Mesodermal cell (in vitro differentiated cells): Measurements from ENCODE around the gene EPHA3.
A peak's percentile ranks its signal among the peaks of the same experiment; 100 is the strongest.
"Not testable (repeated sequence)": the region's sequence is repeated elsewhere in the genome, so short reads cannot be mapped to it uniquely, and the experiment has no call there.

Source experiments
- H3K27ac ChIP-seq: 2 replicates; pipeline ENCODE4 v1.7.0; 2013; ENCODE audit warnings: mild to moderate bottlenecking, low read depth, low read length, moderate library complexity; ENCODE audit not compliant: severe bottlenecking
- H3K36me3 ChIP-seq: 2 replicates; pipeline ENCODE4 v1.7.1; 2013; ENCODE audit warnings: mild to moderate bottlenecking, low read length, moderate library complexity; ENCODE audit not compliant: control insufficient read depth, insufficient read depth
- H3K4me1 ChIP-seq: one replicate; pipeline ENCODE4 v1.7.1; 2013; ENCODE audit warnings: mild to moderate bottlenecking, low read length; ENCODE audit not compliant: insufficient read depth, control insufficient read depth, poor library complexity, severe bottlenecking
- H3K4me3 ChIP-seq: 2 replicates; pipeline ENCODE4 v1.7.0; 2013; ENCODE audit warnings: low read length, control low read depth, mild to moderate bottlenecking; ENCODE audit not compliant: insufficient read depth, poor library complexity, severe bottlenecking; ENCODE audit errors: extremely low read depth
- H3K9me3 ChIP-seq: 2 replicates; pipeline ENCODE4 v1.7.1; 2013; ENCODE audit warnings: mild to moderate bottlenecking, low read length, moderate library complexity; ENCODE audit not compliant: control insufficient read depth
- WGBS, 2 experiments: methylation state at CpG; one replicate each; pipeline ENCODE4 v1.1.5; 2013; ENCODE audit warnings: missing lambda C conversion rate in 2 of 2; ENCODE audit not compliant: insufficient coverage in 2 of 2; 5-methylcytosine and 5-hydroxymethylcytosine counted together

Gene EPHA3

DNA sequence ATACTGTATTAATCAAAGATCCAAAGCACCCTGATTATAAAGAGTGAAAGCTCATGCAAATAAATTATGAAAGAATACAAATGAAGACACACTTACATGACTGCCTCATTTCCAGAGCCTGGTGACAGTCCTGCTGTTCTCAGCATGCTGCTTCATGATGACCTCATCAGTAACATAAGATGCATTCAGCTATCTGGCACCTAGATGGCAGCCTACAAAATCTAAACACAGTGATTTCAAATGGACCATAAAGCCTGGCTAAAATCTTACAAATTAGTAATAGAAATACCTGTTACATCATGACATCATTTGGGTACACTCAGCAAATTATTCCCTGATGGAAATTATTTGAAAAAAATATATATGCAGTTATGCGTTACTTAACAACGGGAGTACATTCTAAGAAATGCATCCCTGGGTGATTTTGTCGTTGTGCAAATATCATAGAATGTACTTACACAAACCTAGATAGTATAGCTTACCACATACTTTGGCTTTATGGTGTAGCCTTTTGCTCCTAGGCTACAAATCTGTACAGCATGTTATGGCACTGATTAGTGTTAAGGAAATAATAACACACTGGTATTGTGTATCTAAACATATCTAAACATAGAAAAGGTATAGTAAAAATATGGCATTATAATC lies 207.2 kb downstream of the EPHA3 start:
- no peak overlapping the region for H3K27ac ChIP-seq
- whole genome bisulfite sequencing, 2 experiments = no CpG with 5 or more reads among the region's 3 CpGs

DNA sequence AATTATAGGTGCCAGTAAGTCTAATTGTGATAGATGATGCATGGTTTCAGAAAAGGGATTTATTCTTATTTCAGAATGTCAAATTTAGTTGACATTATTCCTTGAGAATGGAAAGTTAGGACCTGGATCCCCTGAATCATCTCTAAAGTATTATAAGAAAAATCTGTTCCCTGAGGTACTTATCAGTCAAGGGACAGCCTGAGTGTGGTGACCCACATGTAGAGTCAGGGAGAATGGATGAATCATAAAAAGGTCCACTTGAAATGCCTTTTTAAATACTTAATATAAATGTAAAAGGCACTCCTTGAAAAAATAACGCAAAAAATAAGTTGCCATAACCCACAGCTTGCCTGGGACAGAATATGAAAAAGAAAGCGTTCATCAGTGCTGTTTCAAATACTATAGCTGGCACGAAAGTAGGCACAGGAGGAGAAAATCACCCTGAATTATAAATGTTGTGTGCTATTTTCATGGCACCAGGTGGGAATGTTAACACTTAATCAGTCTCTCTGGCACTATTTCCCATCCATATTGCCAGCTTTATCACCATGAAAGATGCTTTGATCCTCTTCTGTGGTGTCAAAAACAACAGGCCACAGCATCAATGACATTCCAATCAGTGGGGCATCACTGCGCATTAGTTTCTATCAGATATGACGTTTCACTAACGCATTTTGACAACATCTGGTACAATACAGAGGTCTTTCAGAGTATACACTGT lies 208.5 kb downstream of the EPHA3 start:
- Histone ChIP-seq H3K4me1 (no peaks in the 10 kb centered on the region), H3K36me3 (no peaks in the 10 kb centered on the region), H3K9me3 (no peaks in the 10 kb centered on the region), H3K4me3 (no peak overlapping the region), H3K27ac (no peak overlapping the region)
- 100% methylated on average over 1 of the region's 6 CpGs; no CpG with 5 or more reads in 1 of the 2 experiments for WGBS, 2 experiments

More for the DNA sequence above, 207.2 kb downstream of the EPHA3 start:
- no peak overlapping the region for H3K4me3 ChIP-seq
- no peaks in the 10 kb centered on the region for H3K36me3 ChIP-seq
- H3K9me3 ChIP-seq = no peaks in the 10 kb centered on the region
- no peaks in the 10 kb centered on the region for H3K4me1 ChIP-seq

GRCh38 chr3:89320186-89320585 lies 212.8 kb downstream of the EPHA3 start:
- 70% methylated on average over 1 of the region's 2 CpGs; no CpG with 5 or more reads in 1 of the 2 experiments for WGBS, 2 experiments
- Histone ChIP-seq H3K4me3 (no peak overlapping the region), H3K27ac (no peak overlapping the region), H3K36me3 (no peaks in the 10 kb centered on the region), H3K4me1 (no peaks in the 10 kb centered on the region), H3K9me3 (no peaks in the 10 kb centered on the region)

DNA sequence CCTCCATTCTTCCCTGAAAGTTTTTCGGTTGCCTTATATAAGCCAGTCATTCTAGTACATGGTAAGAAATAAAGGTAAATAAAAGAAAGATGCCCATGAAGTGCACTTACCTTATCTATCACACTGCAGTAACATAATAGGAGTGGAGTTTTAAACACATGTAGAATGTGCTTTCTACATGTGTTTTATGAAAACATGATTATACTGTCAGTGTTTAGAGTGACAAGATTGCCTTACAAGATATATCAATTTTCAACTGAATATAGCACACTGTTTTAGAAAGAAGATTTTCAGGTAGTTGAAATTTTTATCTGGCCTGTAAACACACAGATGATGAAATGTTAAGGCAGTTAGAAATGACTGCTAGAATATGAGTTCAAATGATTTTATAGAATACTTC lies 219.6 kb downstream of the EPHA3 start:
- H3K36me3 ChIP-seq = no peaks in the 10 kb centered on the region
- H3K27ac ChIP-seq = no peak overlapping the region
- no peaks in the 10 kb centered on the region for H3K4me1 ChIP-seq
- H3K9me3 ChIP-seq = no peaks in the 10 kb centered on the region
- no peak overlapping the region for H3K4me3 ChIP-seq
- WGBS, 2 experiments = no CpG with 5 or more reads among the region's 1 CpG

- Histone ChIP-seq H3K36me3 (no peaks in the 10 kb centered on the region), H3K9me3 (no peaks in the 10 kb centered on the region)
- WGBS, 2 experiments = 36 to 44% methylated on average over 2 of the region's 2 CpGs
These were observed 225.0 kb downstream of the EPHA3 start for GRCh38 chr3:89332386-89332785.

DNA sequence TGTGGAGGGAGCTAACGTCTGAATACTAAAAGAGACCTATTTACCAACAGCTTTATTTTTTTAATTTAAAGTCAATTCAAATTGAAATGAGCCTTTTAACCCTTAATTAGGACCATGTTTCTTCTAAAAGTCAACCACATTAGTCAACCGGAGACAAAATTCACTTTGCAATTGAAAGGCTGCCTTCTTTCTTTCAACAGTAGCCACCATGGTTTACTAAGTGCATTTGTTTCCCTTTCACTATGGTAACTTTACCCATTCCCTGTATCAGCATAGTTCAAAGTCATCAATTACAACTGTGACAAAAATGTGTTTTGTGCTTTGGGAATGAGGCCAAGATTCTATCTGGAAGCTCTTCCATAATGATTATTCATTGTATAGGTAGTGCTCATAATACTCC lies 225.4 kb downstream of the EPHA3 start:
- H3K27ac ChIP-seq = peak overlapping the region; percentile 57

More at GRCh38 chr3:89332386-89332785, 225.0 kb downstream of the EPHA3 start:
- Histone ChIP-seq H3K27ac (peak overlapping the region; percentile 57), H3K4me3 (no peak overlapping the region), H3K4me1 (no peaks in the 10 kb centered on the region)

DNA sequence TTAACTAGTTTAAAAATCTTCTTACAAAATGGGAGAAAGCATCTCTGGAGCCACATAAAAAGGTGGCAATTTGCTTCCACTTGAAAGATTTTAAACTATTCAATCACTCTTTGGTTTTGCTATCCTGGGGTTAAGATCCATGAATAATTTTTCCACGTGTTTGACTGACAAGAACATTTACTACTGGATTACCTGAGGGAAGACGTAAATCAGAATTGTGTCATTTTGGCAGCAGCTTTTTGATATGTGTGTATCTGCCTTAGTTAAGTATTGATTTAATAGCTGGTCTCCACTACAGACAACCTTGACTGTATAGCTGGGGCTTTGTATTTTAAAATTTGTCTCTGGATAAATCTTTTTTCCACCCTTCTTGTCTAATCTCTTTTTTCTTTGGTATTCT lies 228.3 kb downstream of the EPHA3 start:
- no peaks in the 10 kb centered on the region for H3K4me1 ChIP-seq
- no peak overlapping the region for H3K27ac ChIP-seq
- no peaks in the 10 kb centered on the region for H3K36me3 ChIP-seq
- H3K9me3 ChIP-seq = no peaks in the 10 kb centered on the region
- no peak overlapping the region for H3K4me3 ChIP-seq
- WGBS, 2 experiments = 78% methylated on average over 1 of the region's 2 CpGs; no CpG with 5 or more reads in 1 of the 2 experiments

More for the DNA sequence above, 225.4 kb downstream of the EPHA3 start:
- Histone ChIP-seq H3K9me3 (no peaks in the 10 kb centered on the region), H3K4me3 (no peak overlapping the region), H3K4me1 (no peaks in the 10 kb centered on the region), H3K36me3 (no peaks in the 10 kb centered on the region)
- WGBS, 2 experiments = 38 to 50% methylated on average over 1 of the region's 2 CpGs

DNA sequence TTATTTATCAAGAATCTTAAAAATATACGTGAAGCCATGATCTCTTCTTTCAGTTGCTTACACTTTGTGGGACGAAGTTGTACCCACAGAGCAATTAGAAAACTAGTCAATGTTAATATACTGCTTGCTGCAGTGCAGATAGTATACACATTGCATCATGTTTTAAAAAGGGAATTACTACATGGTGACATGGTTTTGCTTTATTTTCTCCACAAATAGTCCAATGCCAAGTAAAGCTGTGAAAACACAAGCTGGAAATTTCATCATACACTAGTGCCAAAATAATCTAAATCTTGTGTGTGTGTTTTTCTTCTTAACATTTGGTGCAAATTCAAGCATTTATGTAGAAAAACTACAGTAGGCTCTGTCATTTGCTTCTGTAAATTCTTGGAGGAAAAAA lies 233.0 kb downstream of the EPHA3 start:
- Histone ChIP-seq H3K36me3 (no peaks in the 10 kb centered on the region), H3K4me3 (no peak overlapping the region), H3K4me1 (no peaks in the 10 kb centered on the region), H3K9me3 (no peaks in the 10 kb centered on the region), H3K27ac (no peak overlapping the region)
- no CpG with 5 or more reads among the region's 2 CpGs for WGBS, 2 experiments

DNA sequence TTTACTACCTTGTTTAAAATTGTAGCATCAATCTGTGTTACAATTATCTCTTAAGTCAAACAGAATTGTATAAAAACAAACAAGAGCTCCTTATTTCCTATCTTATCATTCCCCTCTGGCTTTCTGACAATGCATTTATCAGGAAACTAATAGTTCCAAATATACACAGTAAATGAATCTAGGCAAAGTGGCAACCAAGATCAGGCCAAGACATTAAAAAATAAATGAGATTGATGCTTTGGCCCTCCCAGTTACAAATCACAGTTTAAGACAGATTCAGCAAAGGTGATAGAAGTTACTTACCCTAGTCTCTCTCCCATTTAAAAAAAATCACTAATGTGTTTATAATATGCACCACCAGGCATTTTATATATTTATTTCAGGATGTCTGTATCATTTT lies 236.7 kb downstream of the EPHA3 start:
- Histone ChIP-seq H3K9me3 (no peaks in the 10 kb centered on the region), H3K27ac (no peak overlapping the region), H3K4me3 (no peak overlapping the region), H3K36me3 (no peaks in the 10 kb centered on the region), H3K4me1 (no peaks in the 10 kb centered on the region)

DNA sequence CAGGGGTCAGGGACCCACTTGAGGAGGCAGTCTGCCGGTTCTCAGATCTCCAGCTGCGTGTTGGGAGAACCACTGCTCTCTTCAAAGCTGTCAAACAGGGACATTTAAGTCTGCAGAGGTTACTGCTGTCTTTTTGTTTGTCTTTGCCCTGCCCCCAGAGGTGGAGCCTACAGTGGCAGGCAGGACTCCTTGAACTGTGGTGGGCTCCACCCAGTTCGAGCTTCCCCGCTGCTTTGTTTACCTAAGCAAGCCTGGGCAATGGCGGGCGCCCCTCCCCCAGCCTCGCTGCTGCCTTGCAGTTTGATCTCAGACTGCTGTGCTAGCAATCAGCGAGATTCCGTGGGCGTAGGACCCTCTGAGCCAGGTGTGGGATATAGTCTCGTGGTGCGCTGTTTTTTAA lies 243.5 kb downstream of the EPHA3 start:
- WGBS, 2 experiments = no CpG with 5 or more reads among the region's 12 CpGs

DNA sequence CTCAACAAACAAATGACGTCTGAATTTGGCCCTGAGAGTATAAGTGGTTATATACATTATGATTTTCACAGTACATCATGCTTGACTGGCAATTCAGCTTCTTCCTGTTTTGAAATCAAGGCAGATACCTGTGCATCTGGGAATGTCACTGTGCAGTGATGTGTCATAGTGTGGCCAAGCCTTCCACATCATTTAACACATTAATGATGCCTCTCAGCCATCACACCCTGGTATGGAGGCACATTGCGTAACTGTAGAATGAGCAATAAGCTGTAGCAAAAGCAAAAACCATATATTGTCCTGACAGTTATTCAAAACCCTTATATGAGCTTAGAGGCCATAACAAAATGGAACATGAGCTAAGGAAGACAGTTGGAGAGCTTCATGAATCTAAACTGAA lies 246.0 kb downstream of the EPHA3 start:
- Histone ChIP-seq H3K4me3 (no peak overlapping the region), H3K9me3 (no peaks in the 10 kb centered on the region), H3K4me1 (no peaks in the 10 kb centered on the region), H3K36me3 (no peaks in the 10 kb centered on the region), H3K27ac (no peak overlapping the region)
- 100% methylated on average over 1 of the region's 2 CpGs; no CpG with 5 or more reads in 1 of the 2 experiments for WGBS, 2 experiments

More for the DNA sequence above, 243.5 kb downstream of the EPHA3 start:
- H3K9me3 ChIP-seq, H3K4me1 ChIP-seq, H3K36me3 ChIP-seq, H3K4me3 ChIP-seq, H3K27ac ChIP-seq: not testable (repeated sequence)
